LHCN-M2 (cell line): ENCODE measurements around the gene RNF225. TPM values are rescaled to one million over a fixed set of nuclear protein-coding genes. Genes with fewer than 3 reads are reported as not detected.
"Not testable (repeated sequence)": the region's sequence is repeated elsewhere in the genome, so short reads cannot be mapped to it uniquely, and the experiment has no call there.

Experiments used
- DNase-seq: peaks from one replicate; pipeline ENCODE4 v3.0.0-alpha.2; 2012; ENCODE audit warnings: low read depth
- total RNA-seq: library from RNA; depleted of rRNA; stranded (reverse); fragments of >200 nt; gene quantifications from 2 replicates; pipeline ENCODE4 v1.2.3, GENCODE V29; 2014

Gene RNF225
- total RNA-seq, 1 experiment from 2014 or later: 0.29 TPM

GRCh38 chr19:58361900-58362271, 33.6 kb upstream of the RNF225 start:
- DNase-seq: peak; percentile 54

GRCh38 chr19:58362272-58362994, 33.0 kb upstream of the RNF225 start, which contains the start of gene ZNF497:
Gene ZNF497 (minus strand): TSS chr19:58362751. CDS start chr19:58357635, 5,116 bp downstream.
- DNase-seq: peak; percentile 93

- no peak for DNase-seq
These were observed 31.3 kb upstream of the RNF225 start for GRCh38 chr19:58364146-58364545.

- DNase-seq: no peak
These were observed 28.6 kb upstream of the RNF225 start for GRCh38 chr19:58366585-58367430.

GRCh38 chr19:58367698-58368454, 27.6 kb upstream of the RNF225 start:
- no peak for DNase-seq

- no peak for DNase-seq
These were observed 26.7 kb upstream of the RNF225 start for GRCh38 chr19:58368561-58369360.

GRCh38 chr19:58372311-58373133, 22.9 kb upstream of the RNF225 start:
- DNase-seq: no peak

- no peak for DNase-seq
These were observed 21.3 kb upstream of the RNF225 start for GRCh38 chr19:58374200-58374599.

GRCh38 chr19:58376724-58377123, 18.7 kb upstream of the RNF225 start:
- DNase-seq: not testable (repeated sequence)

- no peak for DNase-seq
These were observed 16.2 kb upstream of the RNF225 start for GRCh38 chr19:58379246-58379645.

- no peak for DNase-seq
These were observed 15.3 kb upstream of the RNF225 start for GRCh38 chr19:58380037-58380661.

GRCh38 chr19:58380662-58381459, 14.6 kb upstream of the RNF225 start, which contains the start of gene ZNF837:
Gene ZNF837 (minus strand): TSS chr19:58381030. CDS start chr19:58369332, 11,698 bp downstream.
- peak; percentile 100 for DNase-seq

- no peak for DNase-seq
These were observed 13.8 kb upstream of the RNF225 start for GRCh38 chr19:58381460-58382212.

GRCh38 chr19:58382997-58383603, 12.4 kb upstream of the RNF225 start:
- DNase-seq: no peak

GRCh38 chr19:58385313-58385890, 10.1 kb upstream of the RNF225 start:
- DNase-seq: no peak

GRCh38 chr19:58385891-58386575, 9.4 kb upstream of the RNF225 start:
- DNase-seq: no peak
